MCF 10A (cell line): ENCODE measurements around the gene UQCR11. TPM values are rescaled to one million over a fixed set of nuclear protein-coding genes. Genes with fewer than 3 reads are reported as not detected.
A peak's percentile ranks its signal among the peaks of the same experiment; 100 is the strongest.

ENCODE experiments used
- BruUV-seq: library from RNA; stranded (reverse); fragments of 400-500 nt; replicated peaks from 2 replicates; lab custom pipeline; 2021; lab: Mats Ljungman, UMichigan
- CTCF ChIA-PET: fragments of 300-600 bp; sonication (Branson Sonifier 250); formaldehyde crosslinking; extraction: SDS; loops from one replicate; lab custom pipeline; 2021; ENCODE audit warnings: antibody characterized with exemption, inconsistent platforms; lab: Yijun Ruan, JAX
- POLR2A ChIA-PET: fragments of 300-600, 350-650 bp; sonication (Branson Sonifier 250); formaldehyde crosslinking; extraction: SDS; loops from one replicate; lab custom pipeline; 2020; ENCODE audit warnings: antibody characterized with exemption, inconsistent platforms; lab: Yijun Ruan, JAX
- DNase-seq: peaks from one replicate; pipeline ENCODE4 v3.0.0-alpha.2; 2018; ENCODE audit not compliant: unreplicated experiment
- H3K27ac Mint-ChIP-seq: one replicate; pipeline ENCODE4 v1.8.0; 2022; ENCODE audit warnings: mild to moderate bottlenecking, low read depth, mixed read lengths; ENCODE audit not compliant: unreplicated experiment
- H3K27me3 Mint-ChIP-seq: one replicate; pipeline ENCODE4 v1.8.0; 2022; ENCODE audit warnings: mixed read lengths; ENCODE audit not compliant: insufficient read depth, unreplicated experiment
- H3K36me3 Mint-ChIP-seq: one replicate; pipeline ENCODE4 v1.8.0; 2022; ENCODE audit warnings: mild to moderate bottlenecking, moderate library complexity, mixed read lengths; ENCODE audit not compliant: insufficient read depth, unreplicated experiment
- H3K4me1 Mint-ChIP-seq: one replicate; pipeline ENCODE4 v1.8.0; 2022; ENCODE audit warnings: mixed read lengths; ENCODE audit not compliant: insufficient read depth, unreplicated experiment
- H3K4me3 Mint-ChIP-seq: one replicate; pipeline ENCODE4 v1.8.0; 2022; ENCODE audit warnings: mild to moderate bottlenecking, moderate library complexity, mixed read lengths; ENCODE audit not compliant: unreplicated experiment
- H3K9me3 Mint-ChIP-seq: one replicate; pipeline ENCODE4 v1.8.0; 2022; ENCODE audit warnings: mixed read lengths; ENCODE audit not compliant: unreplicated experiment
- intact Hi-C: fragments of 100-400 bp; cut with micrococcal nuclease; formaldehyde crosslinking; loops from 2 replicates; pipeline ENCODE4 v1.14.1; 2022
- total RNA-seq: library from RNA; stranded (reverse); gene quantifications from 2 replicates; pipeline ENCODE4 v1.2.3, GENCODE V29; 2022
- TF ChIP-seq, protein P1 (sequence below): fragments of 200-600 bp; IDR thresholded peaks from one replicate; pipeline ENCODE4 v1.8.0; 2022; ENCODE audit warnings: antibody characterized with exemption, mild to moderate bottlenecking; ENCODE audit not compliant: unreplicated experiment

The UQCR11 gene
- total RNA-seq, 1 experiment from 2014 or later = 256 TPM

DNA sequence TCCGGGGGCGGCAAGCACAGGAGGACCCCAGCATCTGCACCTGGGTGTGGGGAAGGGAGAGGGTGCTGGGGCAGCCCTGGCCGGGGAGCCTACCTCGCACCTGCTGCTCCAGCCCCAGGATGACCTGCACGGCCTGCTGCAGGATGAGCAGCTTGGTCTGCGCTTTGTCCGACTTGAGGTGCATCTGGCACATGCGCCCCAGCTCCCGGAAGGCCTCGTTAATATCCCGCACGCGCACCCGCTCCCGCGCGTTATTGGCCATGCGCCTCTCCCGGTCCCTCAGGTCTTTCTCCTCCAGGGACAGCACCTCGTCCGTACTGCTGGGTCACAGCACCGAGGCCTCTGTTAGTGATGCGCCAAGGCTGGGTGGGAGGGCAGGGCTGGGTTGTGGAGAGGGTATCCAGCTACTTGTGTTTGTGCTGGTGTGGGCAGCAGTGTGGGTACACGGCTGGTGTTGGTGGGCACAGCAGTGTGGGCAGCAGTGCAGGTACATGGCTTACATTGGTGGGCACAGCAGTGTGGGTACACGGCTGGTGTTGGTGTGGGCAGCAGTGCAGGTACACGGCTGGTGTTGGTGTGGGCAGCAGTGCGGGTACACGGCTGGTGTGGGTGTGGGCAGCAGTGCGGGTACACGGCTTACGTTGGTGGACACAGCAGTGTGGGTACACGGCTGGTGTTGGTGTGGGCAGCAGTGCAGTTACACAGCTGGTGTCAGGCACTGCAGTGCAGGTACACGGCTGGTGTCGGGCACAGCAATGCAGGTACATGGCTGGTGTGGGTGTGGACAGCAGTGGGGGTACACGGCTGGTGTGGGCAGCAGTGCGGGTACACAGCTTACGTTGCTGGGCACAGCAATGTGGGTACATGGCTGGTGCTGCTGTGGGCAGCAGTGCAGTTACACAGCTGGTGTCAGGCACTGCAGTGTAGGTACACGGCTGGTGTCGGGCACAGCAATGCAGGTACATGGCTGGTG, 7.1 kb upstream of the UQCR11 start:
- Mint-ChIP-seq H3K27me3 (no peaks in the 10 kb centered on the region), H3K4me3 (no peak overlapping the region), H3K27ac (no peak overlapping the region), H3K4me1 (no peaks in the 10 kb centered on the region), H3K36me3 (peaks cover 71% of the 10 kb centered on the region), H3K9me3 (no peaks in the 10 kb centered on the region)
- intact Hi-C loops = no loop called here
- ChIA-PET CTCF (interaction anchor here (1.0 kb wide), 1 partner anchor 155 kb away, joined by 3 read pairs; no protein-coding TSS in a partner anchor), POLR2A (no interaction called here)
- no TSS peak for BruUV-seq
- no peak for DNase-seq
- TF ChIP-seq, protein P1, sequence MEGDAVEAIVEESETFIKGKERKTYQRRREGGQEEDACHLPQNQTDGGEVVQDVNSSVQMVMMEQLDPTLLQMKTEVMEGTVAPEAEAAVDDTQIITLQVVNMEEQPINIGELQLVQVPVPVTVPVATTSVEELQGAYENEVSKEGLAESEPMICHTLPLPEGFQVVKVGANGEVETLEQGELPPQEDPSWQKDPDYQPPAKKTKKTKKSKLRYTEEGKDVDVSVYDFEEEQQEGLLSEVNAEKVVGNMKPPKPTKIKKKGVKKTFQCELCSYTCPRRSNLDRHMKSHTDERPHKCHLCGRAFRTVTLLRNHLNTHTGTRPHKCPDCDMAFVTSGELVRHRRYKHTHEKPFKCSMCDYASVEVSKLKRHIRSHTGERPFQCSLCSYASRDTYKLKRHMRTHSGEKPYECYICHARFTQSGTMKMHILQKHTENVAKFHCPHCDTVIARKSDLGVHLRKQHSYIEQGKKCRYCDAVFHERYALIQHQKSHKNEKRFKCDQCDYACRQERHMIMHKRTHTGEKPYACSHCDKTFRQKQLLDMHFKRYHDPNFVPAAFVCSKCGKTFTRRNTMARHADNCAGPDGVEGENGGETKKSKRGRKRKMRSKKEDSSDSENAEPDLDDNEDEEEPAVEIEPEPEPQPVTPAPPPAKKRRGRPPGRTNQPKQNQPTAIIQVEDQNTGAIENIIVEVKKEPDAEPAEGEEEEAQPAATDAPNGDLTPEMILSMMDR = no peak

DNA sequence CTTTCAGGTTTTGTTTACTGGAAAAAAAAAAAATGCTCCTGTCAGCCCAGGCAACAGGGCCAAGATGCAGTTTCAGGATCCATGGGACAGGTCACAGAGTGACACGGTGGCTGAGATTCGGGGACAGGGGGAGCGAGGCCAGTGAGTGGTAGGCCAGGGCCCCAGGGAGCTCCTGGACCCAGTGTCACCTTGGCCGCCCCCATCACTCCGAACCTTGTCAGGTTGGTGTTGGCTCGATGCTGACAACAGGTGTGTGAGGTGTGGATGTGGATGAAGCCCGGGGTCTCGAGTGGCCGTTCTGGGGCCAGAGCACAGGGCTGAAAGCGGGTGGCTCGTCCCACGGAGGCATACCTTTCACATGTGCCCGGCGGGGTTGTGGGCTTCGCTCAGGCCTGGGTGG, 6.1 kb upstream of the UQCR11 start:
- H3K4me1 Mint-ChIP-seq = no peaks in the 10 kb centered on the region
- H3K9me3 Mint-ChIP-seq = no peaks in the 10 kb centered on the region
- no peak overlapping the region for H3K4me3 Mint-ChIP-seq
- ChIA-PET POLR2A (no interaction called here), CTCF (no interaction called here)
- H3K27me3 Mint-ChIP-seq = no peaks in the 10 kb centered on the region
- peaks cover 60% of the 10 kb centered on the region for H3K36me3 Mint-ChIP-seq
- no peak for DNase-seq
- intact Hi-C loops = no loop called here
- BruUV-seq = TSS peak; percentile 69
- TF ChIP-seq, protein P1 = no peak
- H3K27ac Mint-ChIP-seq = no peak overlapping the region

DNA sequence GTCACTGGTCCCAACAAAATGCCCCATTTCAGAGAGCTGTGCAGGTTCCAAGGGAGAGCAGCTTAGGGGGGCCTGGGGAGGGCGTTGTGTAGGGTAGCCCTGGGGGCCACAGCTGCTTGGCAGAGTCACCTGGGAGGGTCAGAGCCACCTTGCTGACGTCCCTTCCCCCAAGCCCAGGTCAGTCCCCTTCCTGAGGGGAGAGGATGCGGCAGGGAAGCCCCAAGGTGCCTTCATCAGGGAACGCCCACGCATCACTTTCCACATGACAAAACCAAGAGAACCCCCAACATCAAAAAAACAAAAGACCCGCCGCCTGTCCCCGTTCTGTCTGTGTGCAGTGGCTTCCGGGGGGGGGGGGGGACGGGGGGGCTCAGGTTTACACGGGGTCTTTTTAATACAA, 5.3 kb upstream of the UQCR11 start:
- Mint-ChIP-seq H3K27me3 (no peaks in the 10 kb centered on the region), H3K4me3 (no peak overlapping the region), H3K4me1 (no peaks in the 10 kb centered on the region), H3K9me3 (no peaks in the 10 kb centered on the region), H3K36me3 (peaks cover 53% of the 10 kb centered on the region), H3K27ac (no peak overlapping the region)
- DNase-seq = no peak
- ChIA-PET POLR2A (no interaction called here), CTCF (interaction anchor here (0.5 kb wide), 1 partner anchor 41 kb away, joined by 3 read pairs; no protein-coding TSS in a partner anchor)
- no TSS peak for BruUV-seq
- TF ChIP-seq, protein P1 = no peak
- intact Hi-C loops = no loop called here

DNA sequence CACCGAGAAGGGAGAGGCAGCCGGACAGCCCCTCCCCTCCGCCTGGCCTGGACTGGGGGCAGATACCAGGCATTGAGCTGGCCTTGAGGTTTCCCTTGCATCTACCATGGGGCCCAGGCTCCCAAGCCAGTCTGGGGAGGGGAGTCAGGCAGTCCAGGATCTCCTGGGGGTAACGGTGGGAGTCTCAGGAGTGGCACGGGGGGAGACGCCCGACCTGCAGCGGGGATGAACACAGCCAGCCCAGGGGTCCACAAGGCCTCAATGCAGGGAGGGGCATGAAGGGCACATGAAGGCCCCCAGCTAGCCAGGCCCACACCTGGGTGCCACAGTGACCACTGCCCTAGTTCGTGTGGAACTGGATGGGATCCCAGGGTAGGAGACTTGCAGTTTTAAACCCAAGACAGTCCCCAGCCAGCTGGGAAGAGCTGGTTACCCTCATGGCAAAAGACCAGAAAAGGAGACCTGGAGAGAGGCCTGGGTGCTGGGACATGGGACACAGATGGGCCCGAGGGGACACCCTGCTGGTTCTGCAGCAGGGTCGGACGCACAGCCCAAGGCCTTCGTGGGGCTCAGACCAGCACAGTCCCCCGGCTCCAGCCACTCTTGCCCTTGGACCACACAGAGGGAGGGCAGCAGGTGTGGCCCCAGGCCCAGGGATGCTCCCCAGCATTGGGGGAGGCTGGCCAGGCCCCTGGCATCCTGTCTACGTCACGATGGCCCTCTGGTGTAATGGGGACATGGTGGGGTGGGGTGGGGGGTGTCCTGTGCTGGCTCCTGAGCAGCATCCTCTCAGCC, 4.6 kb upstream of the UQCR11 start:
- H3K9me3 Mint-ChIP-seq = no peaks in the 10 kb centered on the region

More for the DNA sequence above, 4.6 kb upstream of the UQCR11 start:
- Mint-ChIP-seq H3K4me1 (no peaks in the 10 kb centered on the region), H3K27me3 (no peaks in the 10 kb centered on the region), H3K4me3 (no peak overlapping the region), H3K36me3 (peaks cover 48% of the 10 kb centered on the region), H3K27ac (no peak overlapping the region)
- no peak for DNase-seq
- TF ChIP-seq, protein P1 = no peak
- intact Hi-C loops = loop anchor here (5.0 kb wide), 2 partner anchors 42 to 187 kb away; partner anchors contain the start of gene TCF3
- CTCF ChIA-PET = no interaction called here
- POLR2A ChIA-PET = no interaction called here
- no TSS peak for BruUV-seq
